GM19395 (cell line): ENCODE data around the gene RHBDD1.

Experiments
- ATAC-seq: cut with Tn5 transposase; IDR thresholded peaks from one replicate; pipeline ENCODE4 v1.9.1; 2021; ENCODE audit warnings: mild to moderate bottlenecking, moderate library complexity; ENCODE audit not compliant: unreplicated experiment

RHBDD1 gene

DNA sequence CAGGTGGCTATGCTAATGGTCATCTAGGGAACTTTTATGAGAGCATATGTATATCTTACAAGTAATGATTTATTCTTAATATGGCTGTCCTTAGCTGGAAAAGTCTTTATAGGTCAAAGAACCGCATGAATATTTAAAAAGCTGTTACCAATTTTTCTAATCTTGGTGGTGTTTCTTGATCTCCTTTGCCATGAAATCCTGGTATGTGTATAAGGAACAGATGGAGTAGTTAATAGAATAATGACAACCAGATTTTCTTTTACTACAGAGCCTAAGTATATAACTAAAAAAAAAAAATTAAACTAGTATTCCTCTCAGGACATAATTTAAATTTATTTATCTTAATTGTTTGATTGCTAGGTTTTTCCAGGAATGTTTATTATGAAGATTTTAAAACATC lies 74.5 kb downstream of the RHBDD1 start:
- no peak for ATAC-seq

DNA sequence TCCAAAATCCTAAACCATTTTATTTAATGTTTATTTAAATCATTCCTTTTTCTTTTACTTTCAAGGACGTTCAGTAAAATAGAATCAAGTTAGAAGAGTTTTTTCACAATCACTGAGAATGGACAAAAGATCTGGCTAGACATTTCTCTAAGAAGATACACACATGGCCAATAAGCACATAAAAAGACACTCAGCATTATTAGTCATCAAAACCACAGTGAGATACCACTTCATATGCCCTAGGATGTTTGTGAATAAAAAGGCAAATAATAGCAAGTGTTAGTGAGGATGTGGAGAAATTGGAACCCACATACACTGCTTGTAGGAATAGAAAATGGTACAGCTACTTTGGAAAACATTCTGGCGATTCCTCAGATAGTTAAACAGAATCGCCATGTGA lies 76.1 kb downstream of the RHBDD1 start:
- no peak for ATAC-seq

DNA sequence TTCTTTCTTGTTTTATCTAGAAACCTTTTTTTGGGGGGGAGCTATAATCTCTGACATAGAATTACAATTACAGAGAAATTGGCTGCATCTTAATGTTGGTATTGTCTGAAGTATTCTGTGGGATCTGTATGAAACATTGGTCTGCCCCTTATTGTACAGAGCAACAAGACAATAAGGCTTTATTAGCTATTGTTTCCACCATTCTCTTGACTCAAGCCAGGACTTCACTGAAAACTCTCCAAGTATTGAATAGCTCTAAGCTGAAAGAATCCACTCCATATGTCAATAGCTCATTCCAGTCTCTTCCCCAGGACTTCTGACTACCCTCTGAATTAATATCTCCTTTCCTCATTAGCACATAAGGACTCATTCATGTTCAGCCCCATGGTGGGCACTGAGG lies 77.8 kb downstream of the RHBDD1 start:
- ATAC-seq = no peak

DNA sequence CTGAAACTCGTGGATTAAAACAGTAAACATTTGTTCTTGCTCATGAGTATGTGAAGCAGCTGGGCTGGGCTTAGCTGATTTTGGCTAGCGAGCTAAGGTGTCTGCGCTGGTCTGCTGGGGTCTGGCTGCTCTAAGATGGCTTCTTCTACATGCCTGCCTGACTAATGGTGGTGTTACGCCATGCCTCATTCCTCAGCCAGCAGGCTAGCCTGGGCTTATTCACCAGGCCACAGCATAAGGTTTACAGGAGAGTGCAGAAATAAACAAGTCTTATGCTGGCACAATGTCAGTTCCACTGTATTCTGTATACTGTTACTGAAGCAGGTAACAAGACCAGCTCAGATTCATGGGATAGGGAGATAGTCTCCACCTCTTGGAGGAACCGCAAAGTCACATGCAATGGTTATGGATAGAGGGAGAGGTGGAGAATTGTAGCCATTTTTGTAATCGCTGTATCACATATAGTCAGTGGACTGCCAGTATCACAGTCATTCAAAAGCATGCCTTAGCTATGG lies 80.0 kb downstream of the RHBDD1 start:
- peak; percentile 6 for ATAC-seq

DNA sequence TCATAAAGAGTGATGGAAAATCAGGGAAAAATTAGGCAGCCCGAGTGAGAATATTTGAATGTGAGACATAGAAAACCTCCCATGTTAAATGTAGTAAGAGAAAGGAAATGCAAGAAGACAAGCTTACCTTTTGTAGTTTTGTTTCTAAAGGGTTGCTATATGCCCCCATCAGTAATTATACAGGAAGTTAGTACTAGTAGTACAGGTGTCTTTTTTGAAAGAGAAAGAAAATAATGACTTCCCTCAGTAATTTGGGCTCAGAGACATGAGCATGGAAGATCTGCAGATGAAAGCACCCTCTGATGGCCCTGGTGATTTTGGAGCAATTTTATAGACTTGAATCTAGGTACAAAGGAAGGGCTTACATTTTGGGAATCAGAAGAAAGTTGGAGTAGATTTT lies 80.8 kb downstream of the RHBDD1 start:
- peak; percentile 93 for ATAC-seq

DNA sequence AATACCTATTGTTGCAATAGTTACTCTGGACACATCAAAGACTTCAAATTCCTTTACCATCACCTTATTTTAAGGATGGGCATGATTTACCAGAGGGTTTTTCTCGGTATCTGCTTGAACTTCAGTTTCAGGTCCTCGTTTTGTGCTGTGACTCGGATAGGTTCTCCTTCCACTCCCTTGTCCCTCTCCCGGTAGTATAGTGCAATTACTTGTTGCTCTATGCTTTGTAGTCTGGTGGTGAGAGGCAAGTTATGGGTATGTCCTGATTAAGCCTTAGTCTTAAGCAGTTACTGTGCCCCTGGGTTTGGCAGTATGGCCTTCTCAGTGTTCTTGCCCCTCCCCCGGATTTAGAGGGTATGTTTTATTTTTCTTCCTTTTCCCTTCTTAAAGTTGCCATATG lies 96.6 kb downstream of the RHBDD1 start:
- no peak for ATAC-seq

DNA sequence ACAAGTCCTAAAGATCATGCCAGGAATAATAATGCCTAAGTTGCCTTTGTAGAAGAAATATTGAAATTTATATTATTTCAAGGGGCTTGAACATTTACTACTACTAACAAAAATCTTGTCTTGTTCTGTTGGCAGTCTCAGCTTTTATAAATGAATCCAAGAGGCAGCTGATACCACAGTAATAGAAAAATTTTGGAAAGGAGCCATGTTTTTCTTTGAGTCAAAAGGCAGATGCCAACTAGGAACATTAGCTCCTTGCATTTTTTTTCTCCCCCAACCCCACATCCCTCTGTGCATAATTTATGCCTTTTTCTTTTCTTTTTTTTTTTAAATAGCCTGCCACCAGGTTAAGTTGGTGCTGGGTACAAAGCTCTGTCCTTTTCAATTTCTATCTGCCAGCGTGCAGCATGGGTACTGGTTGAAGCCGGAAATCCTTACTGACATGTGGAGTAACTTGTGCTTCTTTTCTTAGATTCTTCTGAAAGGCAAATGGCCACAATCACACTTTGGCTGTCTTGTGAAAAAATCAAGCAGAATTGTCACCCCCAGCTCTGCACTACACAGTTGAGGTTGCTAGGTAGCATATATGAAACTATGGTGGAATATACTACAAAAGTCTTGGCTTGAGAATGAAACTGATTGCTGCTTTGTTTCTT lies 98.8 kb downstream of the RHBDD1 start:
- no peak for ATAC-seq

DNA sequence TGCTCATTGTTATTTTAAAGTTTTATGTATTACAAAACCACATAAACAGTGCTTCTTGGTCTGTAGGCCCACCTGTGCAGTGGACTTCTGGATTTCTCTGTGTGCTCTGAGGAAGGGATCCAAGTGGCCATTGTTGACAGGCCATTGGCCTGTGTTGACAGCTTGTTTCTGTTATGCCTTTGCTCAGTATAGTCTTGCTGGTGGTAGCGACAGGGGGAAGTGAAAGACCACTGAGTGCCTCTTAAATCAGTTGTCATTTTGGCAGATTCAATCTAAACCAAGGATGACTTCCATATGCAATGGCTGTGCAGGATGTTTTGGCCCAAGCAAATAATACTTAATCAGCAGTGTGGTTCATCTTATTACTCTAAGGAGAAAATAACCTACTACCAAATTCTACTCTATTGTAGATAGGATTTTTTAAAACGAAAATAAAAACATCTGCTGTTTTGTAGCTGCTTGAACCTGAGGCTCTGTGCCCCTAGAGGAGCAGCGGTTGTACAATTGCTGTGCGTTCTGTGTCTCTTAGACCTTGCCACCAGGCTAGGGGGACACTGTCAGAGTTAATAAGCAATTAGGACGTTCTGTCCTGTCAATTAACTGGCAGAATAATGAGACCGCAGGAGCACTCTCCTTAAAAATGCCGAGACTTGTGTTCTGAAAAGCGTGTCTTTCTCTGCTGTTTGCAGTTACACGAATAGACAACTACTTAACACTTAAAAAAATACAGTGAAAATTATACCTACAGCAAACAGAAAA lies 108.2 kb downstream of the RHBDD1 start:
- peak; percentile 90 for ATAC-seq

DNA sequence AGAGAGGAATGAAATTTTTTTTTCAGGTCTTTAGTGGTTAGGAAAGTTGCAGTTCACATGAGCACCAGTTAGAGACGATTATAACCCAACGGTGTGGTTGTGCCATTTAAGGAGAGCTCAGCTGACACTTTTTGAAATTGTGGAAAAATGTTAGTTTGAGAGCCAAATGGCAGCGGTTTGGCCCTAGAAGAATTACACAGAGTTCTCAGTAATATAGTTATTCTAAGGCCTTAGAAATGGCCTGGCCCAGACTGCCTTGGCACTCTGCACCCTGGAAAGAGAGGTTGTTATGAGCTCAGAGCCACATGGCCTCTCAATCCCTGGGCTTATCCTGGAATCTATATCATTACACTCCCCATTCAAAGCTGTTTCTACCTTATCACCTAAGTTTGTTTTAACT lies 117.4 kb downstream of the RHBDD1 start:
- ATAC-seq = no peak

DNA sequence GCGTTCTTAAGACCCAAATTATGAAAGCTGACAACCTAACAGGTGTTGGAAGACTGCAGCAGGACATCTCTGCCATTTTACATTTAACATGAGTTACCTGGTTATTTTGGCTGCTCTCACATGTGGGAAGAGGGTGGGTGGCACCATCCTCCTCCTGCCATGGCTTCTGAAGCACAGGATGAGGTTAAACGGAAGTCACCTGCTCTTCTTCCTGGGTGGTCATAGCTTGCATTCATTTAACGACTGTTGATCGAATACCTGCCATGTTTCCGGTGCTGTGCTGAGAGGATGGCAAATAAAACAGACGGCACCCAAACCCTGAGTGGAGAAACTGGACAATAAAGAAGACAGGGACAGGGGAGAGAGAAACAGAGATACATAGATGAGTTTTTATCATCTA lies 118.0 kb downstream of the RHBDD1 start:
- no peak for ATAC-seq

DNA sequence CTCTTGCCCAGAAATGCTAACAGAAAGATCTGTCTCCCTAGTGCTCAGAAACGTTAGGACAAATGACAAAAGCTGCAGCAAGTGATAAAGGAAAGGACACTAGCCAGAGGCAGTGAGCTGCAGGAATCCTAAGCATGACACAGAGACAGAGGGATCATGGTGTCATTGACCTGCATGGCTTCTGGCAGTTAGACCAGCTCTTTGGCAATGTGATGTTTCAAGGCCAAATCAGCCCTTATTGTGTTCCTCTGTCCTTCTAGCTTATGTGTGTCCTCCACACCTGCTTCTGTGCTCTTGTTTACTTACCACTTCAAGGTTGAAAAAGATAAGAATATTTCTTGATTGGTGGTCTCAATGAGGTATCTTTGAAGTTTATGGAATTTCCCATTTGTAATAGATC lies 120.8 kb downstream of the RHBDD1 start:
- ATAC-seq = no peak

DNA sequence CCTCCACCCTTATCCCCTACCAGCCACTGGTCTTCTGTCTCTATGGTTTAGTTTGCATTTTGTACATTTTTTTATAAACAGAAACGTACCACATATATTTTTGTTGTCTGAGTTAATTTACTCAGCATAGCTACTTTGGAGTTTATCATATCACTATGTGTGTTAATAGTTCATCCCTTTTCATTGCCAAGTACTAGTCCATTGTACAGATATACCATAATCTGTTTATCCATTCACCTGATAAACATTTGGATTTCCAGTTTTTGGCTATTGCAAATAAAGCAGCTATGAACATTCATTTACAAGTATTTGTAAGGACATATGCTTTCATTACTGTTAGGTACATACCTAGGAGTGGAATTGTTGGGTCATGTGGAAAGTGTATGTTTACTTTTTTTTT lies 123.6 kb downstream of the RHBDD1 start:
- no peak for ATAC-seq

DNA sequence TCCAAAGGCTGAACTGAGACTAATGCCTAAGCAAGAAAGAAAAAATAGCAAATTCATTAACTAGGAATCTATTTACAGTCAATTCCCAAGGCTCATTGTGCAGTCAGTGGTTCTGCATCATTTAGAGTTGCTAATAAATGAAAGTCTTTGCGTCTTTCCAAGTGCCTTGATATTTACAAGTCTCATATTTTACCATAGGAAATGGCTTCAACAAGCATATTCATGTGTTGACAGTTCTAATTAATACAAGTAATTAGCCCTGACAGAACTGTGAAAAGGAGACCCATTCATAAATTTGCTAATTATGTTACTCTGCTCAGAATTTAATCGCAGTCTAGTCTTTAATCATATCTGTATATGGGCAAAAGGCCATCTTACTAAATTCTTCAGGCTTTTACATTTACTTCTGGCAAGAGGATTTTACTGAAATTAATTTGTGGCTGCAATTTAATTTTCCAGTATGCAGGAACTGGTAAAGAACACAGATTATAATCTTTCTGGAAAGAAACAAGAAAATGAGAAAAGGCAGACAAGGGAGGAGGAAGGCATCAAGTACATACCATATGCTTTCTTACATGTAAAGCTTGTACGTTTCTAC lies 126.4 kb downstream of the RHBDD1 start:
- ATAC-seq = no peak

DNA sequence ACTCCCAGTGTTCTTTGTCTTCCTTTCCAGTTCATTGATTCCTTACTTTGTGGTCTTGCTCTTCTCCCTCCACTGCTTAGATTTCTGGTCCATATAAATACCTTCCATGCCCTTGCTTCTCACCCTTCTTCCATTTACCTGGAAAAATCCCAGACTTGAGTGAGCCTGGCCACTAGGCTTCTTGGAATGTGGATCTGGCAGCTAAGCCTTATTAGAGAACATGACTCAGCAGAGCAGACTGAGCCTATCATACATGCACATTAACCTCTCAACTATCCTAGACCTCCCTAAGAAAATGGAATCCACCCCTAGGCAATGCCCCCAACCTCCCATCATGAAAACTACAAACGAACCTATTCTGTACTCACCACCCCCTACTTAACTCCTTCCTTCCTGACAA lies 127.7 kb downstream of the RHBDD1 start:
- ATAC-seq = no peak

DNA sequence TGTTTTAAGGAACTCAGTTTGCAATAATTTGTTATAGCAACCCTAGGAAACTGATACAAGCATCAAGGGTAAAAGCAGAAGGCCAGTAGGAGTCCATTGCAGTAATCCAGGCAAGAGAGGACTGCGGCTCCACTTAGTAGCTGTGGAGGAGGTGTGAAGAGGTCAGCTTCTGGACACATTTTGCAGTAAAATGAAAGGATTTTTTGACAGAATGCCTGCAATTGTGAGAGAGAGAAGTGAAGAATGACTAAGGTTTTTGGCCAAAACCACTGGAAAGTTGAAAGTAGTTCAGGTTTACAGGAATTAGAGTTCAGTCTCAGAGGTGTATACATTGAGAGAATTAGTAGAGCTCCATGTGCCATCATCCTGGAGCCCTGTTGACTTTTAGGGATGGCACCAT lies 129.5 kb downstream of the RHBDD1 start:
- ATAC-seq = no peak

DNA sequence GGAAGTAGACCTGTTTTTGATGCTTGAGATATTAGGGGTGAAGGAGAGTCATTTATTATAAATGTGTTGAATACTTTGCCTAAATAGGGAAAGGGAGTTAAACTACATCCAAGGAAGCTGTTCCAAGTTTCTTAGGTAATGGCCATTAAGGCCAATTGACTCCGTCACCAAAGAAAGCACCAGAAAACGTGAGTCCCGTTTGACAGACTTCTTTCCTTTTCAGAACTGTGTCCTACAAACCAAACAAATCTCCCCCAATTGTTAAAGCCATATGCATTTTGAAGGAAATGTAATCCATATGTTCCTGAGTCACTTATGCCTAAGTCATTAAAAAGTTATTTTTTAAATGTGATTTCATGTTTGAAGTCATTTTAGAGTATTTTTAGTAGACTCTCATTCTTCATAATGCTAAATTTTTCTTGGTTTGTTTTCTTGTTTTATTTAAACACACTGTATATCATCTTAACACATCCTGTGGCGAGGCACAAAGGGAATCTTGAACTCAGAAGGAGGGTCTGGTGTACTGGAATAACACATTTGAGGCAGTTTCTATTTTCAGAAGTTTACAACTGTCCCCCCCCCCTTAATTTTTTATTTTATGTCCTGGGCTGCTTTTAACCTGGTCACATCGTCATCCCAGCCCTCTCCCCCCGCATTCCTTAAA lies 133.7 kb downstream of the RHBDD1 start:
- ATAC-seq = no peak

DNA sequence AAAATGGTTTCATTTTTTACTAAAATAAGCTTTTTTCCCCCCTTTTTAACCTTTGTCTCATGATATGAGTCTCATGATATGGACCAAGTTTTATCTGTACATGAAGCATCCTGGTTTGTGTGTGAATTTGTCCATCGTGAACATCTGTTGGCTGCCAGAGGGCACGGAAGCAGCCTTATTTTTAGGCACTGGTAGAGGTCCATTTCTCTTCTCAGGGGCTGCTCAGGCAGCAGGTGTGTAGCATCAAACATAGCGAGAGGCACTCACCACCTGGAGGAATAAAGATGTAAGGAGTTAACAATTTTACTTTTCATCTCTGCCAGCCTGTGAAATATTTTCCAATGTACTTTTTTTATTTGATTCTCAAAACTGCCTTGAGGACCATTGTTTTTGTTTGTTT lies 134.5 kb downstream of the RHBDD1 start:
- peak; percentile 66 for ATAC-seq

DNA sequence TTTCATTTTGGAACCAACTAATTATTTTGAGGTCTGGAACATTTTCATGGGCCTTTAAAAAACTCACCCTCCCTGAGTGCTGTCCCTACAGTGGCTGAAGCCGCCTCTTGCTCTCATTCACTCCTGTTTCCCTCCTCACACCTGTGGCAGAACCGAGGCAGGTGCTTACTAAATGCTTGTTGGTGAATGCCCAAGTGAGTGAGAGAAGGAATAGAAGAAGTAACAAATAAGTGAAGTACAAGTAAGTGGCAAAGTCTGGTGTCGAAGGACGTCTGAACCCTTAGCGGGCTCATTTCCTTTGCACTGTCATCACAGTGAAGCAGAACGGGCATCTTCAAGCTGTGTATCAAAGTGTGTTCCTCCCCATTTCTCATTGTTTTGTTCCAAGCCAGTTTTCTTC lies 135.2 kb downstream of the RHBDD1 start:
- ATAC-seq = peak; percentile 50

DNA sequence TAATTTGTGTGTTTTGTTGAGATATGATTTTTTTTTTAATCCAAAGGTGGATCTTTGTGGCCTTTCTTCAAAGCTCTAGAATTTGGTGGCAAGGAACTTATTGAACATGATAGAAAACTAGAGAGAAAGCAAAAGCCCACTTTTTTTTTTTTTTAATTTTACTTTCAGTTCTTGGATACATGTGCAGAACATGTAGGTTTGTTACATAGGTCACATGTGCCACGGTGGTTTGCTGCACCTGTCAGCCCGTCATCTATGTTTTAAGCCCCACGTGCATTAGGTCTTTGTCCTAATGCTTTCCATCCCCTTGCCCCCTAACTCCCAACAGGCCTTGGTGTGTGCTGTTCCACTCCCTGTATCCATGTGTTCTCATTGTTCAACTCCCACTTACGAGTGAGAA lies 135.9 kb downstream of the RHBDD1 start:
- peak; percentile 53 for ATAC-seq

DNA sequence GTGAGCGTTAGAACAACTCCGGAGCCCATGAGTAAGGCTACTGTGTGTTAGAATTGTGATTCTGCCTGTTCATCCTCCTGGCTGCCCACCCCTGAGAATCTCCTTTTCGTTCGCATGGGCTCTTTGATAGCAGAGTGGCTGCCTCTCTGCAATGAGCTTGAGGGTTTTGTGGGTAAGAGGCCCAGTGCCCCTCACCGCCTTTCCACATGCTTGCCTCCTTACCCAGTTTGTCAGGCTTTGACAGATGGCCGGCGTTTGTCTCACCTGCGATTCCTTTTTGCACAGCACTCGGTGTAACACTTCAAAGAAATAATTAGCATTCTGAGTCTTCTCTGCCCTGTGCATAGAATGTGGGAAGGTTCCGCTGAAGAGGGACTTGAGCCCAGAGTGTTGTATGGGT lies 138.0 kb downstream of the RHBDD1 start:
- ATAC-seq = no peak

DNA sequence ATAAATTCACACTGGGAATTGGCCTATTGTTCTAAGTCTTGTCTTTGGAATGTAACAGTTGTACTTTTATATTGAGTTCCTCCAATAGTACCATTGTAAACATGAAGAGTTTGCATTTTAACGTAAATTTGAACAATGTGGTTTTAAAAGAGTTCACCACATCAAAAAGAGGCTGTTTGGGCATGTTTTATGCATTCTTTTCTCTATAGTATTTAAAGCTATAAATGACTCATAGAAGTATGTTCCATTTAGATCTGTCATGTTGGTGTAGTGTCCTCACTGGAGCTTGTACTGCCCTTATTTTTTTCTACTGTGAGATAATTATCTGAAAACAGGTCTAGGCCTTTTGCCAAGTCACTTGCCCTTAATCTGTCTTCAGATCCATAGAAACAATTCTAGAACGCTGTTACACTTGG lies 141.9 kb downstream of the RHBDD1 start:
- ATAC-seq = no peak

DNA sequence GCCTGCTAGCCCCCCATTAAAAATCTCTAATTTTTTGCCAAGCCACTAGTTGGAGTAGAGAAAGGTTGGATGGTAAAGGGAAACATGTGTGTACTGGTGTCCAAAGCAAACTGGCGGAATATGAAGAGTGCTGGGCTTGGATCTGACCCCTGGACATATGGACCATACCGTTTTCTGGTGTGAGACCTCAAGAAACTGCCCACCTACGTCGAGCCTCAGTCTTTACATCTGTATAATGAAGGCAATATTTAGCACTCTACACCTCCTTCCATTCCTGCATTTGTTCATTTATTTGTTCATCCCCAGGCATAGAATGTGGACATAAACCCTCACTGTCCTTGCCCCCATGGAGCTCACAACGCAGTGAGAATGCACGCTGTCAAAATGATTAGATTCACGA lies 142.4 kb downstream of the RHBDD1 start:
- ATAC-seq = no peak
